Activated T-cell treated with anti-CD3 and anti-CD28 coated beads for 4 hours (primary cell): Measurements from ENCODE around the gene ZNF235.
"Not testable (repeated sequence)": the region's sequence is repeated elsewhere in the genome, so short reads cannot be mapped to it uniquely, and the experiment has no call there.

Source experiments
- DNase-seq: peaks from one replicate; pipeline ENCODE4 v3.0.0-alpha.2; 2020

The ZNF235 gene

GRCh38 chr19:44255705-44256411, 49.0 kb downstream of the ZNF235 start:
- DNase-seq, result no peak

GRCh38 chr19:44254496-44254895, 50.3 kb downstream of the ZNF235 start:
- no peak for DNase-seq

GRCh38 chr19:44253392-44253791, 51.4 kb downstream of the ZNF235 start:
- not testable (repeated sequence) for DNase-seq

GRCh38 chr19:44252332-44252731, 52.5 kb downstream of the ZNF235 start:
- DNase-seq, result not testable (repeated sequence)

- no peak for DNase-seq
Observed at GRCh38 chr19:44236384-44236783, 68.4 kb downstream of the ZNF235 start.
